Neural progenitor cell (in vitro differentiated cells): ENCODE data around the gene RNF175. TPM values are rescaled to one million over a fixed set of nuclear protein-coding genes. Genes with fewer than 3 reads are reported as not detected.
A peak's percentile ranks its signal among the peaks of the same experiment; 100 is the strongest.

Experiments used
- DNase-seq: peaks from one replicate; pipeline ENCODE4 v3.0.0-alpha.2; 2016; ENCODE audit warnings: low spot score
- H2AFZ ChIP-seq: fragments of 200-600 bp; sonication (generic); replicated peaks from 2 replicates; pipeline ENCODE4 v1.6.1; 2016; ENCODE audit warnings: antibody characterized with exemption
- H3F3A ChIP-seq: fragments of 200-600 bp; sonication (generic); 2 replicates; pipeline ENCODE4 v1.6.1; 2016; ENCODE audit warnings: antibody characterized with exemption, low read depth
- H3K27ac ChIP-seq: fragments of 200-600 bp; sonication (generic); 2 replicates; pipeline ENCODE4 v1.5.1; 2016; ENCODE audit warnings: mild to moderate bottlenecking
- H3K27me3 ChIP-seq: fragments of 200-600 bp; sonication (generic); 2 replicates; pipeline ENCODE4 v1.6.1; 2016; ENCODE audit warnings: mild to moderate bottlenecking, moderate library complexity
- H3K36me3 ChIP-seq: fragments of 200-600 bp; sonication (generic); 2 replicates; pipeline ENCODE4 v1.5.1; 2016
- H3K4me1 ChIP-seq: fragments of 200-600 bp; sonication (generic); 2 replicates; pipeline ENCODE4 v1.6.1; 2016; ENCODE audit warnings: mixed run types
- H3K4me2 ChIP-seq: fragments of 200-600 bp; sonication (generic); 2 replicates; pipeline ENCODE4 v1.6.1; 2016
- H3K4me3 ChIP-seq: fragments of 200-600 bp; sonication (generic); 2 replicates; pipeline ENCODE4 v1.5.1; 2016
- H3K79me2 ChIP-seq: fragments of 200-600 bp; sonication (generic); 2 replicates; pipeline ENCODE4 v1.6.1; 2016; ENCODE audit warnings: low read depth
- H3K9ac ChIP-seq: fragments of 200-600 bp; sonication (generic); 2 replicates; pipeline ENCODE4 v1.6.1; 2016
- H3K9me3 ChIP-seq: fragments of 200-600 bp; sonication (generic); 2 replicates; pipeline ENCODE4 v1.5.1; 2016; ENCODE audit warnings: low read depth
- H4K20me1 ChIP-seq: fragments of 200-600 bp; sonication (generic); 2 replicates; pipeline ENCODE4 v1.6.1; 2016; ENCODE audit warnings: low read depth
- H3K27ac Mint-ChIP-seq: 3 replicates; pipeline ENCODE4 v1.8.0; 2021; ENCODE audit warnings: mixed read lengths
- H3K27me3 Mint-ChIP-seq: 2 replicates; pipeline ENCODE4 v1.8.0; 2022; ENCODE audit warnings: low read depth, mild to moderate bottlenecking, inconsistent platforms, moderate library complexity, mixed read lengths; ENCODE audit not compliant: insufficient read depth
- H3K36me3 Mint-ChIP-seq: 3 replicates; pipeline ENCODE4 v1.8.0; 2021; ENCODE audit warnings: mixed read lengths
- H3K4me1 Mint-ChIP-seq: 3 replicates; pipeline ENCODE4 v1.8.0; 2021; ENCODE audit warnings: mixed read lengths
- H3K4me3 Mint-ChIP-seq: 3 replicates; pipeline ENCODE4 v1.8.0; 2021; ENCODE audit warnings: mild to moderate bottlenecking, moderate library complexity, mixed read lengths
- H3K9me3 Mint-ChIP-seq: 3 replicates; pipeline ENCODE4 v1.8.0; 2020; ENCODE audit warnings: mixed read lengths
- CTCF ChIP-seq: fragments of 200-600 bp; sonication (generic); IDR thresholded peaks from 2 replicates; pipeline ENCODE4 v1.5.1; 2017; ENCODE audit warnings: antibody characterized with exemption, mild to moderate bottlenecking
- EZH2 ChIP-seq: fragments of 200-600 bp; sonication (generic); IDR thresholded peaks from 2 replicates; pipeline ENCODE4 v1.6.1; 2017; ENCODE audit warnings: antibody characterized with exemption, mild to moderate bottlenecking, moderate library complexity
- EZH2phosphoT487 ChIP-seq: fragments of 200-600 bp; sonication (generic); IDR thresholded peaks from 2 replicates; pipeline ENCODE4 v1.6.1; 2017; ENCODE audit warnings: antibody characterized with exemption
- total RNA-seq: library from RNA; depleted of rRNA; stranded (reverse); fragments of >200 nt; gene quantifications from 2 replicates; pipeline ENCODE4 v1.2.3, GENCODE V29; 2015; ENCODE audit warnings: low replicate concordance

Gene RNF175
- total RNA-seq, 1 donor from 2014 or later, result 34.6 TPM

GRCh38 chr4:153750197-153750817, 9.5 kb downstream of the RNF175 start:
- Histone ChIP-seq H4K20me1 (peaks cover 2% of the 10 kb centered on the region), H3K27ac (no peak overlapping the region), H3K4me1 (no peaks in the 10 kb centered on the region), H2AFZ (no peak overlapping the region), H3K79me2 (no peaks in the 10 kb centered on the region), H3F3A (no peaks in the 10 kb centered on the region), H3K9ac (no peak overlapping the region), H3K27me3 (no peaks in the 10 kb centered on the region), H3K36me3 (no peaks in the 10 kb centered on the region), H3K9me3 (no peaks in the 10 kb centered on the region), H3K4me3 (no peak overlapping the region), H3K4me2 (no peak overlapping the region)
- DNase-seq, result peak; percentile 90
- no peaks in the 10 kb centered on the region for H3K27me3 Mint-ChIP-seq
- peaks cover 29% of the 10 kb centered on the region for H3K36me3 Mint-ChIP-seq
- peaks cover 22% of the 10 kb centered on the region for H3K4me1 Mint-ChIP-seq
- TF ChIP-seq EZH2phosphoT487 (no peak), CTCF (peak; percentile 88), EZH2 (no peak)
- peaks cover 18% of the 10 kb centered on the region for H3K9me3 Mint-ChIP-seq
- no peak overlapping the region for H3K4me3 Mint-ChIP-seq
- H3K27ac Mint-ChIP-seq, result no peak overlapping the region

- Histone ChIP-seq H3K79me2 (no peaks in the 10 kb centered on the region), H3K27me3 (no peaks in the 10 kb centered on the region), H3K9ac (no peak overlapping the region), H2AFZ (no peak overlapping the region), H3K4me2 (no peak overlapping the region), H4K20me1 (peaks cover 2% of the 10 kb centered on the region), H3F3A (no peaks in the 10 kb centered on the region), H3K27ac (no peak overlapping the region), H3K4me1 (no peaks in the 10 kb centered on the region), H3K36me3 (no peaks in the 10 kb centered on the region), H3K4me3 (no peak overlapping the region), H3K9me3 (no peaks in the 10 kb centered on the region)
- Mint-ChIP-seq H3K36me3 (peaks cover 30% of the 10 kb centered on the region), H3K27ac (no peak overlapping the region), H3K27me3 (peaks cover 2% of the 10 kb centered on the region), H3K4me3 (no peak overlapping the region), H3K4me1 (peaks cover 22% of the 10 kb centered on the region), H3K9me3 (peaks cover 4% of the 10 kb centered on the region)
- TF ChIP-seq EZH2 (no peak), CTCF (no peak), EZH2phosphoT487 (no peak)
- DNase-seq, result no peak
These were observed 11.4 kb downstream of the RNF175 start for GRCh38 chr4:153748378-153748777.

- Mint-ChIP-seq H3K9me3 (no peaks in the 10 kb centered on the region), H3K27me3 (peaks cover 6% of the 10 kb centered on the region), H3K36me3 (peaks cover 29% of the 10 kb centered on the region), H3K27ac (no peak overlapping the region), H3K4me1 (peaks cover 22% of the 10 kb centered on the region), H3K4me3 (no peak overlapping the region)
- Histone ChIP-seq H3K9me3 (no peaks in the 10 kb centered on the region), H3K9ac (no peak overlapping the region), H3K27me3 (no peaks in the 10 kb centered on the region), H3K4me3 (no peak overlapping the region), H3K36me3 (no peaks in the 10 kb centered on the region), H3K27ac (no peak overlapping the region), H3K4me2 (no peak overlapping the region), H3K4me1 (no peaks in the 10 kb centered on the region), H4K20me1 (peaks cover 2% of the 10 kb centered on the region), H2AFZ (no peak overlapping the region), H3F3A (no peaks in the 10 kb centered on the region), H3K79me2 (no peaks in the 10 kb centered on the region)
- TF ChIP-seq EZH2 (no peak), EZH2phosphoT487 (no peak), CTCF (no peak)
- DNase-seq, result no peak
These were observed 12.3 kb downstream of the RNF175 start for GRCh38 chr4:153747406-153747955.
